GM19324 (cell line): ENCODE results near the gene SFRP2.

ENCODE experiments used
- ATAC-seq: cut with Tn5 transposase; IDR thresholded peaks from one replicate; pipeline ENCODE4 v1.9.1; 2021; ENCODE audit warnings: mild to moderate bottlenecking, moderate library complexity; ENCODE audit not compliant: unreplicated experiment, low FRiP score

Gene SFRP2

DNA sequence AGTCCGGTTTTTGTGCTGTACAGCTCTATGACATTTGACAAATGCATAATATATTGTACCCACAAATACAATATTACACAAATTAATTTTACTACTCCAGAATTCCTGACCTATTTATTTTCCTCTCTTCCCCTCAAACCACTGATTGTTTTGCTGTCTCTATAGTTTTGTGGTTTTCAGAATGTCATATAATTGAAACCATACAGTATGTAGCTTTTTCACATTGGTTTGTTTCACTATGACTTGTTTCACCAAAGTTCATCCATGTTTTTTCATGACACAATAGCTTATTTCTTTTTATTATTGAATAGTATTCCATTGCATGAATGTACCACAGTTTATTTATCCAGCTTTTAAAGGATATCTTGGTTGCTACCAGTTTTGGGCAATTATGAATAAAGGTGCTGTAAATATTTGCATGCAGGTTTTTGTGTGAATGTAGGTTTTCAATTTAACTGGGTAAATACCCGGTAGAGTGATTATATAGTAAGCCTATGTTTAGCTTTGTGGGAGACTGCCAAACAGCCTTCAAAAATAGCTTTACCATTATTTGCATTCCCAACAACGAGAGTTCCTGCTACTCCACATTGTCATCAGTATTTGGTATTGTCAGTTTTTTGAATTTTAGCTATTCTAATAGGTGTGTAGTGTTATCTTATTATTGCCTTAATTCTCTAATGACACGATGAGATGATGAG, 55.0 kb downstream of the SFRP2 start:
- ATAC-seq = no peak

- no peak for ATAC-seq
Observed at GRCh38 chr4:153731239-153731638, 57.6 kb downstream of the SFRP2 start.
